ENCODE results near the gene TUBGCP6.
"Not testable (repeated sequence)": the region's sequence is repeated elsewhere in the genome, so short reads cannot be mapped to it uniquely, and the experiment has no call there.

GRCh38 chr22:50168490-50169180 lies 76.2 kb downstream of the TUBGCP6 start:
- not testable (repeated sequence) for TF ChIP-seq CTCF (IDR thresholded peaks at IDR 0.05); EZH2 (IDR thresholded peaks at IDR 0.05; ENCODE audit: borderline replicate concordance, insufficient read depth, low read depth, low read length, poor library complexity, severe bottlenecking)

All from B cell (primary cell).